ENCODE data around the gene BORCS6.

- TF ChIP-seq, protein P1, sequence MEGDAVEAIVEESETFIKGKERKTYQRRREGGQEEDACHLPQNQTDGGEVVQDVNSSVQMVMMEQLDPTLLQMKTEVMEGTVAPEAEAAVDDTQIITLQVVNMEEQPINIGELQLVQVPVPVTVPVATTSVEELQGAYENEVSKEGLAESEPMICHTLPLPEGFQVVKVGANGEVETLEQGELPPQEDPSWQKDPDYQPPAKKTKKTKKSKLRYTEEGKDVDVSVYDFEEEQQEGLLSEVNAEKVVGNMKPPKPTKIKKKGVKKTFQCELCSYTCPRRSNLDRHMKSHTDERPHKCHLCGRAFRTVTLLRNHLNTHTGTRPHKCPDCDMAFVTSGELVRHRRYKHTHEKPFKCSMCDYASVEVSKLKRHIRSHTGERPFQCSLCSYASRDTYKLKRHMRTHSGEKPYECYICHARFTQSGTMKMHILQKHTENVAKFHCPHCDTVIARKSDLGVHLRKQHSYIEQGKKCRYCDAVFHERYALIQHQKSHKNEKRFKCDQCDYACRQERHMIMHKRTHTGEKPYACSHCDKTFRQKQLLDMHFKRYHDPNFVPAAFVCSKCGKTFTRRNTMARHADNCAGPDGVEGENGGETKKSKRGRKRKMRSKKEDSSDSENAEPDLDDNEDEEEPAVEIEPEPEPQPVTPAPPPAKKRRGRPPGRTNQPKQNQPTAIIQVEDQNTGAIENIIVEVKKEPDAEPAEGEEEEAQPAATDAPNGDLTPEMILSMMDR (IDR thresholded peaks at IDR 0.05) = no peak
- TF ChIP-seq, protein P2, sequence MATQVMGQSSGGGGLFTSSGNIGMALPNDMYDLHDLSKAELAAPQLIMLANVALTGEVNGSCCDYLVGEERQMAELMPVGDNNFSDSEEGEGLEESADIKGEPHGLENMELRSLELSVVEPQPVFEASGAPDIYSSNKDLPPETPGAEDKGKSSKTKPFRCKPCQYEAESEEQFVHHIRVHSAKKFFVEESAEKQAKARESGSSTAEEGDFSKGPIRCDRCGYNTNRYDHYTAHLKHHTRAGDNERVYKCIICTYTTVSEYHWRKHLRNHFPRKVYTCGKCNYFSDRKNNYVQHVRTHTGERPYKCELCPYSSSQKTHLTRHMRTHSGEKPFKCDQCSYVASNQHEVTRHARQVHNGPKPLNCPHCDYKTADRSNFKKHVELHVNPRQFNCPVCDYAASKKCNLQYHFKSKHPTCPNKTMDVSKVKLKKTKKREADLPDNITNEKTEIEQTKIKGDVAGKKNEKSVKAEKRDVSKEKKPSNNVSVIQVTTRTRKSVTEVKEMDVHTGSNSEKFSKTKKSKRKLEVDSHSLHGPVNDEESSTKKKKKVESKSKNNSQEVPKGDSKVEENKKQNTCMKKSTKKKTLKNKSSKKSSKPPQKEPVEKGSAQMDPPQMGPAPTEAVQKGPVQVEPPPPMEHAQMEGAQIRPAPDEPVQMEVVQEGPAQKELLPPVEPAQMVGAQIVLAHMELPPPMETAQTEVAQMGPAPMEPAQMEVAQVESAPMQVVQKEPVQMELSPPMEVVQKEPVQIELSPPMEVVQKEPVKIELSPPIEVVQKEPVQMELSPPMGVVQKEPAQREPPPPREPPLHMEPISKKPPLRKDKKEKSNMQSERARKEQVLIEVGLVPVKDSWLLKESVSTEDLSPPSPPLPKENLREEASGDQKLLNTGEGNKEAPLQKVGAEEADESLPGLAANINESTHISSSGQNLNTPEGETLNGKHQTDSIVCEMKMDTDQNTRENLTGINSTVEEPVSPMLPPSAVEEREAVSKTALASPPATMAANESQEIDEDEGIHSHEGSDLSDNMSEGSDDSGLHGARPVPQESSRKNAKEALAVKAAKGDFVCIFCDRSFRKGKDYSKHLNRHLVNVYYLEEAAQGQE (IDR thresholded peaks at IDR 0.05; ENCODE audit: insufficient read depth in 1 of 2, low read depth in 2 of 2, low read length in 1 of 2) = no peak
- no peak for TF ChIP-seq POLR2AphosphoS5 (IDR thresholded peaks at IDR 0.05; ENCODE audit: low read depth, low read length)
Measured at GRCh38 chr17:8152112-8152775, 37.7 kb downstream of the BORCS6 start, which contains the start of gene PER1.

All from Panc1 (cell line).